OCI-LY3 (cell line): ENCODE results near the gene ID2.

Experiments used
- H2AFZ ChIP-seq: fragments of 200-600, 300-600 bp; shearing (Covaris generic); 2 replicates; pipeline ENCODE4 v1.6.0; 2014; ENCODE audit warnings: antibody characterized with exemption, low read depth, low read length
- H3K27ac ChIP-seq: fragments of 200-600, 300-600 bp; sonication (generic); 2 replicates; pipeline ENCODE4 v1.5.1; 2014; ENCODE audit warnings: mild to moderate bottlenecking, low read length, moderate library complexity, mixed read lengths
- H3K27me3 ChIP-seq: fragments of 200-600, 300-600 bp; sonication (generic); 2 replicates; pipeline ENCODE4 v1.6.1; 2014; ENCODE audit warnings: low read depth, low read length, mixed read lengths
- H3K36me3 ChIP-seq: fragments of 200-600, 300-600 bp; sonication (generic); replicated peaks from 2 replicates; pipeline ENCODE3; 2014; ENCODE audit warnings: low read depth, low read length, mixed read lengths
- H3K4me1 ChIP-seq: fragments of 300-600, 200-600 bp; sonication (generic); 2 replicates; pipeline ENCODE4 v1.6.1; 2014; ENCODE audit warnings: low read length, mixed read lengths
- H3K4me2 ChIP-seq: fragments of 200-600, 300-600 bp; sonication (generic); 2 replicates; pipeline ENCODE4 v1.6.1; 2014; ENCODE audit warnings: low read length, mixed read lengths
- H3K4me3 ChIP-seq: fragments of 300-600, 200-600 bp; sonication (generic); 2 replicates; pipeline ENCODE4 v1.5.1; 2014; ENCODE audit warnings: antibody characterized with exemption, mild to moderate bottlenecking, low read length, moderate library complexity
- H3K79me2 ChIP-seq: fragments of 300-600, 200-600 bp; shearing (Covaris generic); 2 replicates; pipeline ENCODE4 v1.6.1; 2014; ENCODE audit warnings: mild to moderate bottlenecking, low read length, mixed read lengths
- H3K9ac ChIP-seq: fragments of 300-600, 200-600 bp; shearing (Covaris generic); 2 replicates; pipeline ENCODE4 v1.6.0; 2014; ENCODE audit warnings: mild to moderate bottlenecking, low read length, moderate library complexity
- H3K9me3 ChIP-seq: fragments of 200-600, 300-600 bp; shearing (Covaris generic); 2 replicates; pipeline ENCODE4 v1.6.1; 2014; ENCODE audit warnings: low read length, mixed read lengths; ENCODE audit not compliant: insufficient read depth
- H4K20me1 ChIP-seq: fragments of 200-600, 300-600 bp; sonication (generic); 2 replicates; pipeline ENCODE4 v1.6.1; 2016; ENCODE audit warnings: low read length, mixed read lengths; ENCODE audit not compliant: insufficient read depth
- CTCF ChIP-seq: fragments of 200-600, 300-600 bp; sonication (generic); IDR thresholded peaks from 2 replicates; pipeline ENCODE4 v1.5.1; 2014; ENCODE audit warnings: antibody characterized with exemption, low read length, low read depth
- EZH2phosphoT487 ChIP-seq: fragments of 200-600 bp; shearing (Covaris generic); IDR thresholded peaks from 2 replicates; pipeline ENCODE4 v1.6.1; 2018; ENCODE audit warnings: antibody characterized with exemption, mixed run types, low read depth

ID2 gene

GRCh38 chr2:8667896-8668512 is 13.9 kb upstream of the ID2 start:
- Histone ChIP-seq H3K4me1 (no peaks in the 10 kb centered on the region; the same call in 1 of the 2 replicates), H2AFZ (no peak overlapping the region), H3K27ac (no peak overlapping the region), H3K27me3 (no peaks in the 10 kb centered on the region), H3K79me2 (no peaks in the 10 kb centered on the region), H3K9me3 (peaks cover 4% of the 10 kb centered on the region; the same call in 1 of the 2 replicates), H3K9ac (no peak overlapping the region), H4K20me1 (no peaks in the 10 kb centered on the region), H3K4me3 (no peak overlapping the region), H3K4me2 (no peak overlapping the region), H3K36me3 (peaks cover 11% of the 10 kb centered on the region)
- TF ChIP-seq EZH2phosphoT487: no peak
- TF ChIP-seq CTCF: no peak

- H3K4me2 ChIP-seq: no peak overlapping the region
- H3K4me1 ChIP-seq: no peaks in the 10 kb centered on the region; the same call in 1 of the 2 replicates
- H3K9me3 ChIP-seq: peaks cover 13% of the 10 kb centered on the region
- H3K9ac ChIP-seq: no peak overlapping the region
- peaks cover 13% of the 10 kb centered on the region for H3K36me3 ChIP-seq
- H3K27me3 ChIP-seq: no peaks in the 10 kb centered on the region
- no peak overlapping the region for H2AFZ ChIP-seq
- H4K20me1 ChIP-seq: no peaks in the 10 kb centered on the region
- no peaks in the 10 kb centered on the region for H3K79me2 ChIP-seq
- H3K27ac ChIP-seq: no peak overlapping the region
- TF ChIP-seq EZH2phosphoT487: no peak
- TF ChIP-seq CTCF: no peak
- H3K4me3 ChIP-seq: no peak overlapping the region
These were observed 12.6 kb upstream of the ID2 start for GRCh38 chr2:8669157-8669817.

GRCh38 chr2:8670580-8670979 is 11.3 kb upstream of the ID2 start:
- H3K4me3 ChIP-seq: no peak overlapping the region
- H3K27ac ChIP-seq: no peak overlapping the region
- H3K9me3 ChIP-seq: peaks cover 22% of the 10 kb centered on the region
- no peak overlapping the region for H2AFZ ChIP-seq
- peaks cover 26% of the 10 kb centered on the region for H3K36me3 ChIP-seq
- no peaks in the 10 kb centered on the region; the same call in 1 of the 2 replicates for H3K4me1 ChIP-seq
- no peaks in the 10 kb centered on the region for H4K20me1 ChIP-seq
- no peak overlapping the region for H3K4me2 ChIP-seq
- H3K9ac ChIP-seq: no peak overlapping the region
- H3K27me3 ChIP-seq: no peaks in the 10 kb centered on the region
- H3K79me2 ChIP-seq: no peaks in the 10 kb centered on the region
- TF ChIP-seq CTCF (no peak), EZH2phosphoT487 (no peak)

GRCh38 chr2:8671176-8671575 is 10.7 kb upstream of the ID2 start:
- no peak for TF ChIP-seq EZH2phosphoT487
- no peak for TF ChIP-seq CTCF
- H3K9ac ChIP-seq: no peak overlapping the region
- no peak overlapping the region for H3K4me2 ChIP-seq
- peaks cover 23% of the 10 kb centered on the region for H3K9me3 ChIP-seq
- H3K4me3 ChIP-seq: no peak overlapping the region
- H3K79me2 ChIP-seq: no peaks in the 10 kb centered on the region
- H3K27me3 ChIP-seq: no peaks in the 10 kb centered on the region
- peaks cover 32% of the 10 kb centered on the region for H3K36me3 ChIP-seq
- no peak overlapping the region for H3K27ac ChIP-seq
- no peak overlapping the region for H2AFZ ChIP-seq
- H3K4me1 ChIP-seq: no peaks in the 10 kb centered on the region; the same call in 1 of the 2 replicates
- H4K20me1 ChIP-seq: no peaks in the 10 kb centered on the region
